Keratinocyte (primary cell): ENCODE results near the gene PPME1.

Experiments
- EZH2 ChIP-seq: IDR thresholded peaks from one replicate; pipeline ENCODE4 v1.6.1; 2012; ENCODE audit warnings: inconsistent platforms, mild to moderate bottlenecking, low read length, moderate library complexity
- TF ChIP-seq, protein P1 (sequence below), 3 experiments: IDR thresholded peaks in 1 of 3; conservative IDR thresholded peaks in 1 of 3; optimal IDR thresholded peaks in 1 of 3; 2 replicates in 2 of 3; 3 replicates in 1 of 3; pipeline versions ENCODE3 to v1.5.1; 2011; ENCODE audit warnings: low read length in 3 of 3, mild to moderate bottlenecking in 3 of 3, moderate library complexity in 2 of 3, control low read depth in 1 of 3, inconsistent platforms in 1 of 3; ENCODE audit not compliant: insufficient read depth in 2 of 3; ENCODE audit errors: extremely low read depth in 1 of 3

GRCh38 chr11:74205181-74205580, 34.1 kb downstream of the PPME1 start:
- TF ChIP-seq, protein P1, sequence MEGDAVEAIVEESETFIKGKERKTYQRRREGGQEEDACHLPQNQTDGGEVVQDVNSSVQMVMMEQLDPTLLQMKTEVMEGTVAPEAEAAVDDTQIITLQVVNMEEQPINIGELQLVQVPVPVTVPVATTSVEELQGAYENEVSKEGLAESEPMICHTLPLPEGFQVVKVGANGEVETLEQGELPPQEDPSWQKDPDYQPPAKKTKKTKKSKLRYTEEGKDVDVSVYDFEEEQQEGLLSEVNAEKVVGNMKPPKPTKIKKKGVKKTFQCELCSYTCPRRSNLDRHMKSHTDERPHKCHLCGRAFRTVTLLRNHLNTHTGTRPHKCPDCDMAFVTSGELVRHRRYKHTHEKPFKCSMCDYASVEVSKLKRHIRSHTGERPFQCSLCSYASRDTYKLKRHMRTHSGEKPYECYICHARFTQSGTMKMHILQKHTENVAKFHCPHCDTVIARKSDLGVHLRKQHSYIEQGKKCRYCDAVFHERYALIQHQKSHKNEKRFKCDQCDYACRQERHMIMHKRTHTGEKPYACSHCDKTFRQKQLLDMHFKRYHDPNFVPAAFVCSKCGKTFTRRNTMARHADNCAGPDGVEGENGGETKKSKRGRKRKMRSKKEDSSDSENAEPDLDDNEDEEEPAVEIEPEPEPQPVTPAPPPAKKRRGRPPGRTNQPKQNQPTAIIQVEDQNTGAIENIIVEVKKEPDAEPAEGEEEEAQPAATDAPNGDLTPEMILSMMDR (optimal IDR thresholded peaks at IDR 0.05 in 1 of 3, IDR thresholded peaks at IDR 0.05 in 1 of 3, conservative IDR thresholded peaks at IDR 0.05 in 1 of 3; ENCODE audit: extremely low read depth in 1 of 3, insufficient read depth in 2 of 3, low read length in 3 of 3), result no peak
- TF ChIP-seq EZH2, result no peak
